K562 (cell line): ENCODE data around the gene SLC16A5. TPM values are rescaled to one million over a fixed set of nuclear protein-coding genes. Genes with fewer than 3 reads are reported as not detected.

Source experiments
- BCOR ChIP-seq: fragments of 450-650 bp; IDR thresholded peaks from 2 replicates; pipeline ENCODE4 v1.6.1; 2016
- ETV5 ChIP-seq: sonication (generic); formaldehyde crosslinking; IDR thresholded peaks from 2 replicates; pipeline ENCODE4 v1.4.0; 2020; ENCODE audit warnings: low read depth, mild to moderate bottlenecking, missing genetic modification reagents
- FOXP4 ChIP-seq: sonication (generic); formaldehyde crosslinking; IDR thresholded peaks from 2 replicates; pipeline ENCODE4 v1.8.0; 2022; ENCODE audit warnings: mild to moderate bottlenecking, missing genetic modification reagents, borderline replicate concordance
- MCM5 ChIP-seq: fragments of 450-650 bp; IDR thresholded peaks from 2 replicates; pipeline ENCODE4 v1.6.1; 2016; ENCODE audit warnings: low read depth
- NFIC ChIP-seq: fragments of 450-650 bp; IDR thresholded peaks from 2 replicates; pipeline ENCODE4 v1.6.1; 2017; ENCODE audit warnings: mild to moderate bottlenecking, inconsistent platforms
- SMARCA5 ChIP-seq: fragments of 450-650 bp; IDR thresholded peaks from 2 replicates; pipeline ENCODE4 v1.6.1; 2016
- TFE3 ChIP-seq: fragments of 450-650 bp; formaldehyde crosslinking; IDR thresholded peaks from 2 replicates; pipeline ENCODE4 v1.4.0; 2020; ENCODE audit warnings: mild to moderate bottlenecking, mixed read lengths
- ZBTB2 ChIP-seq: fragments of 450-650 bp; IDR thresholded peaks from 2 replicates; pipeline ENCODE4 v1.6.1; 2016; ENCODE audit warnings: antibody characterized with exemption
- ZBTB40 ChIP-seq, 2 experiments: fragments of 450-650 bp in 1 of 2; sonication (generic) in 1 of 2; formaldehyde crosslinking in 1 of 2; IDR thresholded peaks; 2 replicates each; pipeline versions ENCODE4 v1.7.1 to v1.9.0; 2016 to 2022; ENCODE audit warnings: inconsistent platforms in 1 of 2, mild to moderate bottlenecking in 1 of 2, missing genetic modification reagents in 1 of 2
- ZNF121 ChIP-seq: sonication (generic); formaldehyde crosslinking; conservative IDR thresholded peaks from 2 replicates; pipeline ENCODE4 v1.8.0; 2022; ENCODE audit warnings: missing genetic modification reagents
- ZNF395 ChIP-seq: fragments of 200-800 bp; sonication (Bioruptor generic); IDR thresholded peaks from 2 replicates; pipeline ENCODE4 v1.6.1; 2017; ENCODE audit warnings: missing genetic modification characterization, missing compliant biosample characterization
- polyA plus RNA-seq, 8 experiments: library from polyadenylated mRNA; depleted of rRNA in 4 of 8; stranded (reverse) in 5 of 8; unstranded in 3 of 8; fragments of >200 nt; fragmentation: Nextera tagmentation in 2 of 8; fragmentation: Illumina TruSeq in 1 of 8; extraction: Ambion mirVana in 2 of 8; extraction: Trizol in 1 of 8; gene quantifications; 2 replicates each; pipeline versions ENCODE4 v1.2.1 to v1.2.3, GENCODE V29; 2011 to 2014; ENCODE audit warnings: inconsistent platforms in 1 of 8, missing spikeins in 1 of 8
- total RNA-seq, 7 experiments: library from RNA; depleted of rRNA in 6 of 7; stranded (reverse); fragments of >200 nt in 6 of 7; fragmentation: Illumina TruSeq in 2 of 7; extraction: Trizol in 2 of 7; gene quantifications; 2 replicates each; pipeline versions ENCODE4 v1.2.1 to v1.2.3, GENCODE V29; 2011 to 2021; ENCODE audit warnings: low replicate concordance in 1 of 7

Gene SLC16A5
- total and polyA plus RNA-seq, 9 of the 15 experiments (the other 6 are each of a cell fraction or from before 2014, with no cell fraction given): 0.06 to 2.6 (median 0.91) TPM

- TF ChIP-seq ZBTB40 (IDR thresholded peaks at IDR 0.05): peak; percentile 54; the same call in 1 of the 2 replicates
- TF ChIP-seq ZBTB40 (CRISPR knock-in tag; IDR thresholded peaks at IDR 0.05): no peak
- 0 out of 2 replicates have a peak, but pooled peaks have one; percentile 15 for TF ChIP-seq SMARCA5
- peak; percentile 15; the same call in 1 of the 2 replicates for TF ChIP-seq TFE3 (CRISPR knock-in tag)
- peak; percentile 82 for TF ChIP-seq ZNF395 (CRISPR knock-in tag)
- peak; percentile 49; the same call in 1 of the 2 replicates for TF ChIP-seq ETV5
- no peak for TF ChIP-seq NFIC
- 0 out of 2 replicates have a peak, but pooled peaks have one; percentile 25 for TF ChIP-seq ZBTB2
- peak; percentile 38; the same call in 1 of the 2 replicates for TF ChIP-seq BCOR
- TF ChIP-seq MCM5: no peak
- TF ChIP-seq FOXP4 (CRISPR knock-in tag): 0 out of 2 replicates have a peak, but pooled peaks have one; percentile 38
- peak; percentile 49 for TF ChIP-seq ZNF121 (CRISPR knock-in tag)
Observed at GRCh38 chr17:75087182-75087557, 584 bp upstream of the SLC16A5 start (continued).
